ENCODE data around the gene PTTG1IP2.

Gene PTTG1IP2

GRCh38 chr7:90518630-90519029, 49.2 kb downstream of the PTTG1IP2 start:
- DNase-seq (ENCODE audit: extremely low spot score) = no peak
- ChIA-PET CTCF (interaction anchor here (1.5 kb wide), 1 partner anchor 10 kb away, joined by 7 read pairs; no protein-coding TSS in a partner anchor), POLR2A (no interaction called here)
- TF ChIP-seq FOXA1 (IDR thresholded peaks at IDR 0.05) (no peak), TARDBP (IDR thresholded peaks at IDR 0.05) (no peak), L3MBTL2 (conservative IDR thresholded peaks at IDR 0.05) (no peak), ARNT (IDR thresholded peaks at IDR 0.05) (no peak), SP1 (IDR thresholded peaks at IDR 0.05) (no peak), NFRKB (IDR thresholded peaks at IDR 0.05) (no peak), LEF1 (IDR thresholded peaks at IDR 0.05; ENCODE audit: borderline replicate concordance) (no peak), FOXM1 (IDR thresholded peaks at IDR 0.05; ENCODE audit: borderline replicate concordance) (no peak), CTBP1 (IDR thresholded peaks at IDR 0.05; ENCODE audit: borderline replicate concordance) (no peak), ELF4 (IDR thresholded peaks at IDR 0.05) (no peak), SUZ12 (IDR thresholded peaks at IDR 0.05) (no peak), HDGF (IDR thresholded peaks at IDR 0.05; ENCODE audit: borderline replicate concordance) (no peak), ZNF384 (IDR thresholded peaks at IDR 0.05) (no peak)

GRCh38 chr7:90520484-90520883, 51.0 kb downstream of the PTTG1IP2 start:
- CTCF ChIA-PET = no interaction called here
- POLR2A ChIA-PET = no interaction called here
- TF ChIP-seq BHLHE40 (IDR thresholded peaks at IDR 0.05; ENCODE audit: borderline replicate concordance) = no peak
- no peak for TF ChIP-seq FOXK2 (IDR thresholded peaks at IDR 0.05)
- no peak for TF ChIP-seq TARDBP (IDR thresholded peaks at IDR 0.05)
- no peak for TF ChIP-seq CTBP1 (IDR thresholded peaks at IDR 0.05; ENCODE audit: borderline replicate concordance)
- no peak for TF ChIP-seq L3MBTL2 (conservative IDR thresholded peaks at IDR 0.05)
- no peak for TF ChIP-seq ELF4 (IDR thresholded peaks at IDR 0.05)
- TF ChIP-seq ZNF384 (IDR thresholded peaks at IDR 0.05) = no peak
- no peak for TF ChIP-seq FOXM1 (IDR thresholded peaks at IDR 0.05; ENCODE audit: borderline replicate concordance)
- TF ChIP-seq LEF1 (IDR thresholded peaks at IDR 0.05; ENCODE audit: borderline replicate concordance) = no peak
- TF ChIP-seq SP1 (IDR thresholded peaks at IDR 0.05) = no peak
- TF ChIP-seq HDGF (IDR thresholded peaks at IDR 0.05; ENCODE audit: borderline replicate concordance) = no peak
- TF ChIP-seq ARNT (IDR thresholded peaks at IDR 0.05) = no peak
- DNase-seq (ENCODE audit: extremely low spot score) = no peak

- DNase-seq (ENCODE audit: extremely low spot score) = no peak
- POLR2A ChIA-PET = no interaction called here
These were observed 60.8 kb downstream of the PTTG1IP2 start for GRCh38 chr7:90530263-90530662.

GRCh38 chr7:90532231-90532929, 62.9 kb downstream of the PTTG1IP2 start:
- POLR2A ChIA-PET = no interaction called here

More at GRCh38 chr7:90530263-90530662, 60.8 kb downstream of the PTTG1IP2 start:
- CTCF ChIA-PET = no interaction called here
- TF ChIP-seq SP1 (IDR thresholded peaks at IDR 0.05) (no peak), NFRKB (IDR thresholded peaks at IDR 0.05) (no peak), BHLHE40 (IDR thresholded peaks at IDR 0.05; ENCODE audit: borderline replicate concordance) (no peak), FOXA1 (IDR thresholded peaks at IDR 0.05) (no peak), ZNF384 (IDR thresholded peaks at IDR 0.05) (no peak), HDGF (IDR thresholded peaks at IDR 0.05; ENCODE audit: borderline replicate concordance) (no peak), L3MBTL2 (conservative IDR thresholded peaks at IDR 0.05) (no peak), CTBP1 (IDR thresholded peaks at IDR 0.05; ENCODE audit: borderline replicate concordance) (no peak), TARDBP (IDR thresholded peaks at IDR 0.05) (no peak), SUZ12 (IDR thresholded peaks at IDR 0.05) (no peak)

GRCh38 chr7:90536449-90536848, 67.0 kb downstream of the PTTG1IP2 start:
- TF ChIP-seq LEF1 (IDR thresholded peaks at IDR 0.05; ENCODE audit: borderline replicate concordance) (no peak), TARDBP (IDR thresholded peaks at IDR 0.05) (no peak), PKNOX1 (IDR thresholded peaks at IDR 0.05) (no peak), NFRKB (IDR thresholded peaks at IDR 0.05) (no peak), ZNF384 (IDR thresholded peaks at IDR 0.05) (no peak), FOXM1 (IDR thresholded peaks at IDR 0.05; ENCODE audit: borderline replicate concordance) (no peak), FOXK2 (IDR thresholded peaks at IDR 0.05) (no peak), HDGF (IDR thresholded peaks at IDR 0.05; ENCODE audit: borderline replicate concordance) (no peak), CTBP1 (IDR thresholded peaks at IDR 0.05; ENCODE audit: borderline replicate concordance) (no peak), ARNT (IDR thresholded peaks at IDR 0.05) (no peak), L3MBTL2 (conservative IDR thresholded peaks at IDR 0.05) (no peak), SUZ12 (IDR thresholded peaks at IDR 0.05) (no peak), FOXA1 (IDR thresholded peaks at IDR 0.05) (no peak), BHLHE40 (IDR thresholded peaks at IDR 0.05; ENCODE audit: borderline replicate concordance) (no peak), ELF4 (IDR thresholded peaks at IDR 0.05) (no peak), SP1 (IDR thresholded peaks at IDR 0.05) (no peak)
- DNase-seq (ENCODE audit: extremely low spot score) = no peak
- CTCF ChIA-PET = no interaction called here
- POLR2A ChIA-PET = no interaction called here

More at GRCh38 chr7:90532231-90532929, 62.9 kb downstream of the PTTG1IP2 start:
- CTCF ChIA-PET = no interaction called here
- TF ChIP-seq TARDBP (IDR thresholded peaks at IDR 0.05) (no peak), FOXK2 (IDR thresholded peaks at IDR 0.05) (no peak), ELF4 (IDR thresholded peaks at IDR 0.05) (no peak), SP1 (IDR thresholded peaks at IDR 0.05) (no peak), PKNOX1 (IDR thresholded peaks at IDR 0.05) (no peak), L3MBTL2 (conservative IDR thresholded peaks at IDR 0.05) (no peak), FOXA1 (IDR thresholded peaks at IDR 0.05) (no peak), SUZ12 (IDR thresholded peaks at IDR 0.05) (no peak)
- no peak for DNase-seq (ENCODE audit: extremely low spot score)

- ChIA-PET POLR2A (no interaction called here), CTCF (no interaction called here)
- DNase-seq (ENCODE audit: extremely low spot score) = no peak
- TF ChIP-seq TARDBP (IDR thresholded peaks at IDR 0.05) (no peak), FOXM1 (IDR thresholded peaks at IDR 0.05; ENCODE audit: borderline replicate concordance) (no peak), BHLHE40 (IDR thresholded peaks at IDR 0.05; ENCODE audit: borderline replicate concordance) (no peak)
These were observed 69.0 kb downstream of the PTTG1IP2 start for GRCh38 chr7:90538405-90538804.

- TF ChIP-seq SP1 (IDR thresholded peaks at IDR 0.05) (no peak), PKNOX1 (IDR thresholded peaks at IDR 0.05) (no peak), HDGF (IDR thresholded peaks at IDR 0.05; ENCODE audit: borderline replicate concordance) (no peak)
- DNase-seq (ENCODE audit: extremely low spot score) = no peak
- ChIA-PET POLR2A (no interaction called here), CTCF (no interaction called here)
These were observed 71.0 kb downstream of the PTTG1IP2 start for GRCh38 chr7:90540406-90540805.
